ENCODE measurements around the gene ADAT3. TPM values are rescaled to one million over a fixed set of nuclear protein-coding genes. Genes with fewer than 3 reads are reported as not detected.
A peak's percentile ranks its signal among the peaks of the same experiment; 100 is the strongest.

ADAT3 gene
- total RNA-seq, 4 donors from 2014 or later = 2.1 to 3.6 (median 3.1) TPM

DNA sequence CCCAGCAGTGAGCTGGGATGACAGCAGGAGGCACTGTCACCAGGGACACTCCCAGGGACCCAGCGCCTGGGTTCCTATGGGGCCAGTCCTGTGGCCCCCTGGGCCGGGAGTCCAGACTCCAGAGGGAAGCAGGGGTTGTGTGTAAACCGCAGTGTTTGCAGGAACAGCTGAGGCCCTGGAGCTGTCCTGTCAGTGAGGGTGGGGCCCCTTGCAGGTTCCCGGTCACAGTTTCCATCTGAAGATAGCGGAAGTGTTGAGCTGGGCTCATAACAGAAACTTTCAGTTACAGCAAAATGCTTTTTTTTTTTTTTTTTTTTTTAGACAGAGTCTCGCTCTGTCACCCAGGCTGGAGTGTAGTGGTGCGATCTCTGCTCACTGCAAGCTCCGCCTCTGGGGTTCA lies 18.1 kb downstream of the ADAT3 start:
- no peaks in the 10 kb centered on the region for H3K9me3 ChIP-seq
- H3K4me1 ChIP-seq = no peaks in the 10 kb centered on the region
- no peak overlapping the region for H3K4me3 ChIP-seq
- intact Hi-C loops (cut with DNase I; ENCODE audit: low total_unique reads) (no loop called here), in situ Hi-C loops (cut with MboI; ENCODE audit: low sequenced_read_pairs in 4 of 4) (no loop called here)
- ATAC-seq (no peak), DNase-seq (no peak)
- H3K27ac ChIP-seq = no peak overlapping the region
- TF ChIP-seq CTCF (IDR thresholded peaks at IDR 0.05 in 4 of 5, conservative IDR thresholded peaks at IDR 0.05 in 1 of 5) (no peak), POLR2A (IDR thresholded peaks at IDR 0.05) (no peak)
- H3K27me3 ChIP-seq = no peaks in the 10 kb centered on the region
- H3K36me3 ChIP-seq = peaks cover 0 to 49% of the 10 kb centered on the region in 2 donors

- Histone ChIP-seq H3K36me3 (peaks cover 0 to 40% of the 10 kb centered on the region in 2 donors), H3K27me3 (no peaks in the 10 kb centered on the region), H3K9me3 (no peaks in the 10 kb centered on the region), H3K4me1 (peaks cover 4 to 7% of the 10 kb centered on the region in 2 donors), H3K4me3 (no peak overlapping the region), H3K27ac (no peak overlapping the region)
- intact Hi-C loops (cut with DNase I; ENCODE audit: low total_unique reads) (no loop called here), in situ Hi-C loops (cut with MboI; ENCODE audit: low sequenced_read_pairs in 4 of 4) (no loop called here)
- TF ChIP-seq POLR2A (IDR thresholded peaks at IDR 0.05) (no peak), CTCF (IDR thresholded peaks at IDR 0.05 in 4 of 5, conservative IDR thresholded peaks at IDR 0.05 in 1 of 5) (no peak)
- no peak for ATAC-seq
- no peak for DNase-seq
Observed at GRCh38 chr19:1924320-1924961, 19.2 kb downstream of the ADAT3 start.

DNA sequence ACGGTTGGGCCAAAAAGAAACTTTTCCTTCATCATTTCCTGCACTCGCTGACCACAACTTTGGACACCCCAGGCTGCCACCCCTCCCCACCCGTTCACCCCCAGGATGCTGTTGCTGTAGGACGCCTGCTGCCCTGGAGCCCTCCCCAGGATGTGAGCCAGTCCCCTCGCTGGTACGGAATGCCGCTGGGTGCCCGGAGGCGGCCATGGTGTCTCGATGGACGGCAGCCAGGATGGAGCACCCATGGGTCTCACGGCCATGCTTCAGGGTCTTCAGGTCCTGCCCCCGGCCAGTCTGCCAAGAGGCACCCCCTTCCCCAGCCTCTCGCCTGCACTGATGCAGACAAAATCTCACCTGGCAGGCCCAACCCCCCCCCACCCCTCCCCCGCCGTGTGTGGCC lies 20.3 kb downstream of the ADAT3 start:
- ATAC-seq = no peak
- Histone ChIP-seq H3K9me3 (no peaks in the 10 kb centered on the region), H3K27me3 (no peaks in the 10 kb centered on the region), H3K4me1 (peaks cover 12 to 15% of the 10 kb centered on the region in 2 donors), H3K36me3 (peaks cover 0 to 29% of the 10 kb centered on the region in 2 donors), H3K27ac (no peak overlapping the region), H3K4me3 (no peak overlapping the region)
- TF ChIP-seq CTCF (IDR thresholded peaks at IDR 0.05 in 4 of 5, conservative IDR thresholded peaks at IDR 0.05 in 1 of 5) (no peak), POLR2A (IDR thresholded peaks at IDR 0.05) (no peak)
- intact Hi-C loops (cut with DNase I; ENCODE audit: low total_unique reads) (loop anchor here (5.0 kb wide), 1 partner anchor 87 kb away; no protein-coding TSS in a partner anchor), in situ Hi-C loops (cut with MboI; ENCODE audit: low sequenced_read_pairs in 4 of 4) (no loop called here)
- DNase-seq = no peak

DNA sequence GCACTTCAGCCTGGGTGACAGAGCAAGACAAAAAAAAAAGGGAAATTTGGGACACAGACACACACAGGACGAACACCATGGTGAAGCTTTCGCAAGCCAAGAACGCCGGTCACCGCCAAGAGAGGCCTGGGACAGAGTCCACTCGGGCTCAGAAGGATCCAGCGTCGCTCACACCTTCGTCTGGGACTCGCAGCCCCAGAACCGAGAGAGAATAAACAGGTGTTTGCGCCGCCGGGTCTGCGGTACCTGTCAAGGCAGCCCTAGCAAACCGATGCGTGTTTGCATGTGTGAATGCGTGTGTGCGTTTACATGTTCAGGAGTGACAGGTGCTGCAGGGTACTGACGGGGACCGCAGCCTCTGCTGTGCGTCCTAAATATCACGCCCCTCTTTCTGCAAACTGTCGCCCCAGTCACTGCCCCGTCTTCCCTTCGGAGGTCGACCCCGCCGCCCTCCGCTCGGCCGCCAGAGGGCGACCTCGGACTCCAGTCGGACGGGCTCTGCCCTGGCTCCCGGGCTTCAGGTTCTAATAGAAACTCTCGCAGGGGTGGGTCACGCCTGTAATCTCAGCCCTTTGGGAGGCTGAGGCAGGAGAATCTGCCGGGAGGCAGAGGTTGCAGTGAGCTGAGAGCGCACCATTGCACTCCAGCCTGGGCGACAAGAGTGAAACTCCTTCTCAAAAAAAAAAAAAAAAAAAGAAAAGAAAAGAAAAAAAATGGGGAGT lies 24.0 kb downstream of the ADAT3 start:
- Histone ChIP-seq H3K27ac (no peak overlapping the region), H3K4me1 (peaks cover 12 to 15% of the 10 kb centered on the region in 2 donors), H3K27me3 (no peaks in the 10 kb centered on the region), H3K4me3 (peak overlapping the region; percentile 26 to 45 (median 42)), H3K36me3 (peaks cover 0 to 7% of the 10 kb centered on the region in 2 donors), H3K9me3 (no peaks in the 10 kb centered on the region)
- TF ChIP-seq POLR2A (IDR thresholded peaks at IDR 0.05) (no peak), CTCF (IDR thresholded peaks at IDR 0.05 in 4 of 5, conservative IDR thresholded peaks at IDR 0.05 in 1 of 5) (peak; percentile 66 to 95 (median 91))
- intact Hi-C loops (cut with DNase I; ENCODE audit: low total_unique reads) = loop anchor here (1.0 to 5.0 kb wide), 2 partner anchors 83 to 140 kb away; no protein-coding TSS in a partner anchor
- peak; percentile 52 to 67 for DNase-seq
- in situ Hi-C loops (cut with MboI; ENCODE audit: low sequenced_read_pairs in 4 of 4) = no loop called here
- ATAC-seq = peak; percentile 93 to 95
